GM12801 (cell line): Measurements from ENCODE around the gene EDIL3.

Experiments
- CTCF ChIP-seq: IDR thresholded peaks from one replicate; pipeline ENCODE4 v1.5.1; 2011; ENCODE audit warnings: control low read depth; ENCODE audit not compliant: insufficient read length; ENCODE audit errors: extremely low read depth

The EDIL3 gene

GRCh38 chr5:84080908-84081307, 303.8 kb downstream of the EDIL3 start:
- no peak for TF ChIP-seq CTCF

GRCh38 chr5:84072339-84072738, 312.3 kb downstream of the EDIL3 start:
- no peak for TF ChIP-seq CTCF

- no peak for TF ChIP-seq CTCF
Observed at GRCh38 chr5:84069608-84070179, 315.0 kb downstream of the EDIL3 start.

- no peak for TF ChIP-seq CTCF
Observed at GRCh38 chr5:84063041-84063440, 321.6 kb downstream of the EDIL3 start.

GRCh38 chr5:84059672-84060071, 325.0 kb downstream of the EDIL3 start:
- TF ChIP-seq CTCF, result no peak

- TF ChIP-seq CTCF, result no peak
Observed at GRCh38 chr5:84058561-84058960, 326.1 kb downstream of the EDIL3 start.

- TF ChIP-seq CTCF, result no peak
Observed at GRCh38 chr5:84057211-84057610, 327.5 kb downstream of the EDIL3 start.
